DOHH2 (cell line): ENCODE results near the gene MED31.

Experiments used
- H3F3A ChIP-seq: fragments of 200-600 bp; sonication (generic), shearing (Covaris generic); 2 replicates; pipeline ENCODE4 v1.6.0; 2016; ENCODE audit warnings: antibody characterized with exemption, mild to moderate bottlenecking; ENCODE audit not compliant: control insufficient read depth, insufficient read depth
- H3K27ac ChIP-seq: fragments of 200-600 bp; sonication (generic); 2 replicates; pipeline ENCODE4 v1.5.1; 2014; ENCODE audit warnings: low read depth, mild to moderate bottlenecking, low read length, moderate library complexity
- H3K27me3 ChIP-seq: fragments of 200-600 bp; sonication (generic); 2 replicates; pipeline ENCODE4 v1.6.1; 2014; ENCODE audit warnings: mild to moderate bottlenecking, low read length, mixed read lengths; ENCODE audit not compliant: control insufficient read depth
- H3K36me3 ChIP-seq: fragments of 200-600 bp; sonication (generic); 2 replicates; pipeline ENCODE4 v1.6.1; 2014; ENCODE audit warnings: mild to moderate bottlenecking, low read length, moderate library complexity, mixed read lengths; ENCODE audit not compliant: control insufficient read depth
- H3K4me1 ChIP-seq: fragments of 200-600 bp; sonication (generic); 2 replicates; pipeline ENCODE4 v1.6.1; 2014; ENCODE audit warnings: mild to moderate bottlenecking, low read length, mixed read lengths; ENCODE audit not compliant: control insufficient read depth
- H3K4me2 ChIP-seq: fragments of 200-600 bp; sonication (generic); 2 replicates; pipeline ENCODE4 v1.6.0; 2014; ENCODE audit warnings: mild to moderate bottlenecking, low read length, moderate library complexity
- H3K4me3 ChIP-seq: fragments of 200-600 bp; sonication (generic); 2 replicates; pipeline ENCODE4 v1.5.1; 2014; ENCODE audit warnings: mild to moderate bottlenecking, low read length, mixed read lengths
- H3K79me2 ChIP-seq: fragments of 200-600 bp; sonication (generic); 2 replicates; pipeline ENCODE4 v1.6.1; 2014; ENCODE audit warnings: mild to moderate bottlenecking, low read length, mixed read lengths; ENCODE audit not compliant: control insufficient read depth
- H3K9me2 ChIP-seq: fragments of 200-600 bp; sonication (generic); replicated peaks from 2 replicates; pipeline ENCODE4 v1.6.1; 2014; ENCODE audit warnings: mild to moderate bottlenecking, low read length, mixed read lengths; ENCODE audit not compliant: control insufficient read depth
- H3K9me3 ChIP-seq: fragments of 200-600 bp; sonication (generic); 2 replicates; pipeline ENCODE4 v1.6.1; 2014; ENCODE audit warnings: antibody characterized with exemption, low read length, mixed read lengths; ENCODE audit not compliant: control insufficient read depth, insufficient read depth
- H4K20me1 ChIP-seq: fragments of 200-600 bp; sonication (generic); 2 replicates; pipeline ENCODE4 v1.6.0; 2014; ENCODE audit warnings: low read depth, mild to moderate bottlenecking, antibody characterized with exemption, low read length, moderate library complexity; ENCODE audit not compliant: control insufficient read depth, insufficient read depth
- CTCF ChIP-seq: fragments of 200-600 bp; sonication (generic); IDR thresholded peaks from one replicate; pipeline ENCODE4 v1.5.1; 2014; ENCODE audit warnings: antibody characterized with exemption, mild to moderate bottlenecking, low read depth, low read length; ENCODE audit not compliant: poor library complexity, severe bottlenecking
- EZH2phosphoT487 ChIP-seq: fragments of 200-600 bp; sonication (generic); IDR thresholded peaks from 2 replicates; pipeline ENCODE4 v1.6.1; 2017; ENCODE audit warnings: borderline replicate concordance, mild to moderate bottlenecking, antibody characterized with exemption, low read length, moderate library complexity, mixed read lengths

MED31 gene

GRCh38 chr17:6623941-6624340, 27.5 kb downstream of the MED31 start:
- Histone ChIP-seq H3K27me3 (no peaks in the 10 kb centered on the region), H3K4me2 (no peak overlapping the region), H3F3A (no peaks in the 10 kb centered on the region), H3K79me2 (peaks cover 5% of the 10 kb centered on the region), H3K9me3 (no peaks in the 10 kb centered on the region), H3K9me2 (no peaks in the 10 kb centered on the region), H3K36me3 (peaks cover 71% of the 10 kb centered on the region), H3K27ac (no peak overlapping the region), H3K4me3 (no peak overlapping the region), H4K20me1 (no peaks in the 10 kb centered on the region), H3K4me1 (no peaks in the 10 kb centered on the region)
- TF ChIP-seq CTCF = no peak
- no peak for TF ChIP-seq EZH2phosphoT487

- Histone ChIP-seq H3K27me3 (no peaks in the 10 kb centered on the region), H3K36me3 (peaks cover 46% of the 10 kb centered on the region), H3K79me2 (no peaks in the 10 kb centered on the region), H3F3A (no peaks in the 10 kb centered on the region), H3K9me3 (no peaks in the 10 kb centered on the region), H3K4me3 (no peak overlapping the region), H4K20me1 (peaks cover 3% of the 10 kb centered on the region; the same call in 1 of the 2 replicates), H3K27ac (no peak overlapping the region), H3K4me1 (no peaks in the 10 kb centered on the region), H3K9me2 (no peaks in the 10 kb centered on the region), H3K4me2 (no peak overlapping the region)
- no peak for TF ChIP-seq EZH2phosphoT487
- TF ChIP-seq CTCF = no peak
Measured at GRCh38 chr17:6611231-6611630, 40.2 kb downstream of the MED31 start.

GRCh38 chr17:6610011-6610410, 41.4 kb downstream of the MED31 start:
- H4K20me1 ChIP-seq = peaks cover 3% of the 10 kb centered on the region; the same call in 1 of the 2 replicates
- H3K4me2 ChIP-seq = no peak overlapping the region
- H3K27ac ChIP-seq = no peak overlapping the region
- H3F3A ChIP-seq = no peaks in the 10 kb centered on the region
- TF ChIP-seq EZH2phosphoT487 (no peak), CTCF (no peak)
- no peaks in the 10 kb centered on the region for H3K79me2 ChIP-seq
- no peaks in the 10 kb centered on the region for H3K4me1 ChIP-seq
- H3K9me3 ChIP-seq = no peaks in the 10 kb centered on the region
- no peaks in the 10 kb centered on the region for H3K9me2 ChIP-seq
- peaks cover 56% of the 10 kb centered on the region for H3K36me3 ChIP-seq
- no peaks in the 10 kb centered on the region for H3K27me3 ChIP-seq
- H3K4me3 ChIP-seq = no peak overlapping the region

- no peaks in the 10 kb centered on the region for H3K27me3 ChIP-seq
- no peaks in the 10 kb centered on the region for H3K4me1 ChIP-seq
- peaks cover under 1% of the 10 kb centered on the region; the same call in 1 of the 2 replicates for H4K20me1 ChIP-seq
- no peak overlapping the region for H3K4me2 ChIP-seq
- H3F3A ChIP-seq = no peaks in the 10 kb centered on the region
- H3K36me3 ChIP-seq = peaks cover 54% of the 10 kb centered on the region
- no peaks in the 10 kb centered on the region for H3K9me3 ChIP-seq
- H3K27ac ChIP-seq = no peak overlapping the region
- no peak overlapping the region for H3K4me3 ChIP-seq
- no peaks in the 10 kb centered on the region for H3K9me2 ChIP-seq
- TF ChIP-seq EZH2phosphoT487 = no peak
- no peak for TF ChIP-seq CTCF
- H3K79me2 ChIP-seq = no peaks in the 10 kb centered on the region
Measured at GRCh38 chr17:6608321-6608720, 43.1 kb downstream of the MED31 start.
